Anterior cingulate cortex (tissue), 58 donors: ENCODE results near the gene FNDC10.

Experiments
- DNase-seq, 58 donors: peaks; one replicate each; lab custom pipeline; 2025; lab: John Stamatoyannopoulos, UW

FNDC10 gene

DNA sequence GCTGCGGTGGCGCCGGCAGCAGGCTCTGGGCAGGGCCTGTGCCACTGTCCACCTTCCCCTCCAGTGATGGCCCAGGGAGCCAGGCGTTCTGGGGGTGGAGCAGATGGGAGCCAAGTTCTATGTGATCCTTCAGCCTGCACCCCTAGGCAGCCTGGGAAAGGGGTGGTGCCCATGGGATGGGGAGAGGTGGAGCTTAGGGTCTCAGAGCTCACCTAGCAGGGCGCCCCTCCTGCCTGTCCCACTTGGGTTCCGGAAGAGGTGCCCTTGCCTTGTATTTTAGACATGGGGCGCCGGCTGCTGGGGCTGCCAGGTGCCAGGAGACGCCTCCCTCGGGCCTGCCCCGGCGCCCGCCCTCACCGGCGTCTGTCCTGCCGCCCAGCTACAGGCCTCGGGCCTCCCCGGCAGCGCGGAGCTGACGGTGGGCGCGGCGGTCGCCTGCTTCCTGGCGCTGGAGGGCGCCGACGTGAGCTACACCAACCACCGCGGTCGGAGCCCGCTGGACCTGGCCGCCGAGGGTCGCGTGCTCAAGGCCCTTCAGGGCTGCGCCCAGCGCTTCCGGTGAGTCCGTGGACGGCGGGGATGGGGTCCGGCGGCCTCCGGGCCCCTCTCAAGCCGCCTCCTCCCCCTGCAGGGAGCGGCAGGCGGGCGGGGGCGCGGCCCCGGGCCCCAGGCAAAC, 29.0 kb upstream of the FNDC10 start:
- no peak for DNase-seq

DNA sequence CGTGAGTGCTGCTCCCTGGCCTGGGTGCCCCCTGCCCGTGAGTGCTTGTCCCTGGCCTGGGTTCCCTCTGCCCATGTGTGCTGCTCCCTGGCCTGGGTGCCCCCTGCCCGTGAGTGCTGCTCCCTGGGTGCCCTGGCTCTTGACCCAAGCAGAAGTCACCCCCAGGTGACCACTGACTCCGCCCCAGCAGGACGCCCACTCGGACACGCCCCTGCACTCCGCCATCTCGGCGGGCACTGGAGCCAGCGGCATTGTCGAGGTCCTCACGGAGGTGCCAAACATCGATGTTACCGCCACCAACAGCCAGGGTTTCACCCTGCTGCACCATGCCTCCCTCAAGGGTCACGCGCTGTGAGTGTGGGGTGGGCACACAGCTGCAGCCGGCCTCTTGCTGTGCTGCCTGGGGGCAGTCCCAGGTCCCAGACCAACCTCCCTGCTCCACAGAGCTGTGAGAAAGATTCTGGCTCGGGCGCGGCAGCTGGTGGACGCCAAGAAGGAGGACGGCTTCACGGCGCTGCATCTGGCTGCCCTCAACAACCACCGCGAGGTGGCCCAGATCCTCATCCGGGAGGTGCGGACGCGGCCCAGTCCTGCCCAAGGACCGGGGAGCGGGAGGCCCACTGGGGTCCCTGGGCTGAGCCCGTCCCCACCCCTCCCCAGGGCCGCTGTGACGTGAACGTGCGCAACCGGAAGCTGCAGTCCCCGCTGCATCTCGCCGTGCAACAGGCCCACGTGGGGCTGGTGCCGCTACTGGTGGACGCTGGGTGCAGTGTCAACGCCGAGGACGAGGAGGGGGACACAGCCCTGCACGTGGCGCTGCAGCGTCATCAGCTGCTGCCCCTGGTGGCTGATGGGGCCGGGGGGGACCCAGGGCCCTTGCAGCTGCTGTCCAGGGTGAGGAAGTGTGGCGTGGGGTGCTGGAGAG, 28.2 kb upstream of the FNDC10 start:
- no peak for DNase-seq

GRCh38 chr1:1627261-1627828, 27.4 kb upstream of the FNDC10 start:
- no peak for DNase-seq

- no peak for DNase-seq
Measured at GRCh38 chr1:1626207-1627141, 26.5 kb upstream of the FNDC10 start.

GRCh38 chr1:1625824-1626206, 25.9 kb upstream of the FNDC10 start:
- no peak for DNase-seq

- DNase-seq: no peak
Measured at GRCh38 chr1:1625404-1625775, 25.5 kb upstream of the FNDC10 start.

DNA sequence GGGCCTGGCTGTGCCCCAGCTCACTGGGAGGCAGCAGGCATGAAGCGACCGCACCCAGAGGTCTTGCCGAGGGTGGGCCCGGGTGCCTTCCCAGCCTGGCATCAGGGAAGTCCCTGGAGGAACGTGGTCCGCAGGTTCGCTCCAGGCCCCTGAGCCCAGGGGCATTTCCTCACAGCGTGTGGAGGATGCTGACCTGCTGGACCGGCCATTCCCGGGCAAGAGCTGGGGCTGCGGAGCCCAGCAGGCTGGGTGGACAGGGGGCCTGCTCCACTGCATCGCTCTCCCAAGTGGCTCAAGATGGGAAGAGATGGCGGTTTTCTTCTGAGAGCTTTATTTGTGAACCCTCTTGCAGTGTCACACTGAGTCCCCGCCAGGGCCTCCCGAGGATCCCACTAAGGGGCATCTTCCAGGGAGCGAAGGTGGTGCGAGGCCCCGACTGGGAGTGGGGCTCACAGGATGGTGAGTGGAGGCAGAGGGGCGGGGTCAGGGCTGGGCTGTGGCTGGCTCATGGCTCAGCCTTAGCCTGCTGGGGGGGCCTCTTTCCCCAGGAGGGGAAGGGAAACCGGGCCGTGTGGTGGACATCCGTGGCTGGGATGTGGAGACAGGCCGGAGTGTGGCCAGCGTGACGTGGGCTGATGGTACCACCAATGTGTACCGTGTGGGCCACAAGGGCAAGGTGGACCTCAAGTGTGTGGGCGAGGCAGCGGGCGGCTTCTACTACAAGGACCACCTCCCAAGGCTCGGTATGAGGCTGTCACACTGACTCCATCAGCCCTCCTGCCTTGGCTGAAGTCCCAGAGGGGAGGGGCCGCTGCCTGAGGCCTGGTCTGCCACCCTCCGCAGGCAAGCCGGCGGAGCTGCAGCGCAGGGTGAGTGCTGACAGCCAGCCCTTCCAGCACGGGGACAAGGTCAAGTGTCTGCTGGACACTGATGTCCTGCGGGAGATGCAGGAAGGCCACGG, 24.8 kb upstream of the FNDC10 start:
- DNase-seq: no peak

DNA sequence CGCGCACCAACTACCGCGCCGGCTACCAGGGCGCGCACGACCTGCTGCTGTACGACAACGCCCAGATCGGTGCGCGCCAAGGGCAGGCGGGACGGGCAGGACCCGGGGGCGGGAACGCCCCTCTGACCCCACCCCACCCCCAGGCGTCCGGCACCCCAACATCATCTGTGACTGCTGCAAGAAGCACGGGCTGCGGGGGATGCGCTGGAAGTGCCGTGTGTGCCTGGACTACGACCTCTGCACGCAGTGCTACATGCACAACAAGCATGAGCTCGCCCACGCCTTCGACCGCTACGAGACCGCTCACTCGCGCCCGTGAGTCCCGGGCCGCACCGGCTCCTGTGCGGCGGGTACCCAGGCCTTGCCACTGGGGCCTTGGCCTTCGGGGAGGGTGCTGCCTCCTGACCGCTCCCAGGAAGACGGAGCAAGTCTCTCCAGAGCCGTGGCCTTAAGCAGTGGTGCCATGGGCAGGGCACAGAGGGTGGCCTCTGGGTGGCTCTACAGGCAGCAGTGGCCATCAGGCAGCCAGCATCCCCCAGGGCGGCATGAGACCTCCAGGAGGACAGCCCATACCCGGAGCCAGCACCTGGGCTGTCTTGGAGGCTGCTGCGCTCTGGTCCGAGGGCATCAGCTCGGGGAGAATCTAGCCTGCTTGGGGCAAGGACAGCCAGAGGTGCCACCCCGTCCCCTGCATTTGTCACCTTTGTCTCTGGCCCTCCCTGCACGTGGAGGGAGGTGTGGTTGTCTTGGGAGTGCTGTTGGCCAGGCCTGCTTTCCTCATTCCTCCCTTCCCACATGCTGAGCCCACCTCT, 23.9 kb upstream of the FNDC10 start:
- DNase-seq: no peak

DNA sequence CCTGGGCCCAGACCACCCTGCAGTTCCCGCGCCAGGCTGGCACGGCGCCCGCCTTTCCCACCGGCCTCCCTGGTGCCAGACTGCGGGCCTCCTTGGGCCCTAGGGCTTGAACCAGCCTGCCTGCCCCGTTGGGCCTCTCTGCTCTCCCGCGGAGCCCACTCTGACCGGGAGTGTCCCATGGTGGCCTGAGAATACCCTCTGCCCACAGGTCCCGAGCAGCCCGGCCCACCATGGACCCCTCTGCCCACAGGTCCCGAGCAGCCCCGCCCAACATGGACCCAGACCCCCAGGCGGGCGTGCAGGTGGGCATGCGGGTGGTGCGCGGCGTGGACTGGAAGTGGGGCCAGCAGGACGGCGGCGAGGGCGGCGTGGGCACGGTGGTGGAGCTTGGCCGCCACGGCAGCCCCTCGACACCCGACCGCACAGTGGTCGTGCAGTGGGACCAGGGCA, 23.3 kb upstream of the FNDC10 start:
- DNase-seq: no peak

- DNase-seq: no peak
Measured at GRCh38 chr1:1622788-1623094, 22.8 kb upstream of the FNDC10 start.

DNA sequence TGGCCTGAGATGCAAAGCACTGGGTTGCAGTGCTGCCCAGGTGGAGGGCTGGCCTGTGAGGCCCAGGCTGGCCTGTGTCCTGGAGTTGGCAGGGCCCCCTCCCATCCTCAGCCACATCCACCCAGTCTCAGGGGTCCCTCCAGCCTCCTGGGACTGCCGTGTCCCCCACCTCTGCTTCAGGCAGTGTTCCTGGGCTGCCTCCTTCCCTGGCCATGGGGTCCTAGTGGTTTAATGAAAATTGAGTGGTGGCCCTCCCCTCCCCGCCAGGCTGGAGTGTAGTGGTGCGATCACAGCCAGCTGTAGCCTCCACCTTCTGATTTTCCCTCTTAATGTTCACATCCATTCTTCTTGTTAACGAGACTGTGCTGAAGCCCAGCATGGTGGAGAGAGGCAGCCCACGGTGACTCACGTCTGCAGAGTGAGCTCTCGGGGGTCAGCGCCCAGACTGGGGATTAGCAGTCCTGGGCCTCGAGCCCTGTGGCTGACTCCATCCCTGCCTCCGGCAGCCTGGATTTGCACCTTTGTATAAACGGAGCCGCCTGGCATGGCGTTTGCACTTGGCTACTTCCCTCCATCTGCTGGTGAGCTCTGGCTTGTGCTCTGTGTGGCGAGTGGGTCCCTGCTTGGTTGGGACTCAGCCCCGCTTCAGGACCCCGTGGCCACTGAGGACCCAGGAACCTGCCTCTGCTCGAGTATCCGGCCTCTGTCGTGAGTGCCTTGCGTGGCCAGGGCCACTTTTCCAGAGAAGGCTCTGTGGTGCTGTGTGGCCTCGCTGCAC, 22.3 kb upstream of the FNDC10 start:
- no peak for DNase-seq

DNA sequence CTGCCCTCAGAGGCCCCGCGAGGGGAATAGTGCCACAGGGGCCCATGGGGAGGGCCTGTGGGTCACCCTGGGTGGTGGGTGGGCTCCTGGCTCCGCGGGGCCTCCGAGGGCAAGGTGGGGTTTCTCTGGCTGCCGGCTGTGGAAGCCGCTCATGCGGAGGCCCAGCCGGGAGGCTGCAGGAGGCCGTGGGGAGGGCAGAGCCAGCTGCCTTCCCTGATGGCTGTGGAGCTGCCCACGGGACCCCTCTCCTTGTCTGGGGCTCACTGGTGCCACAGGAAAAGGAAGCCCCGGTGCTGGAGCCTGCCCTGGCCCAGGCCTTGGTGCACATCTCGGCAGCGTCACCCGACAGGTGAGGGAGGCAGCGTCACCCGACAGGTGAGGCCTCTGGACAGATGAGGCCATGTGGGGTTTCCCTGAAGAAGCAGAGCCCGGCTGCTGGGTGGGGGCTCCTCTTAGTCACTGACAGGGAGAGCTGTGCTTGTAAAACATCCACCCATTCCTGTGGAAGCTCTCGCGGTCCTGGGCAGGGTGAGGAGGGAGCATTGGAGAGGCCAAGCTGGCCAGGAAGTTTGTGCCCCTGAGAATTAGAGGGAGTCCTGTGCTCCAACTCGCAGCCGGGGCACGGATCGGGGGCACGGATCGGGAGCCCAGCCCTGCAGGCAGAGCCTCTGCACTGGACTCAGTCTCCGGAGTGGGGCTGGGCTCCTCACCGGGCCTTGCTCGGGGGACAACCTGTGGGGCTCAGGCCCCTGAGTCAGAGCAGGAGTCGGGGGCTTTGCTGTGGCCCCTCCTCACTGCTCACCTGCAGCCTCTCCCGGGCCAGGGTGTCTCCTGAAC, 21.5 kb upstream of the FNDC10 start:
- DNase-seq: no peak

DNA sequence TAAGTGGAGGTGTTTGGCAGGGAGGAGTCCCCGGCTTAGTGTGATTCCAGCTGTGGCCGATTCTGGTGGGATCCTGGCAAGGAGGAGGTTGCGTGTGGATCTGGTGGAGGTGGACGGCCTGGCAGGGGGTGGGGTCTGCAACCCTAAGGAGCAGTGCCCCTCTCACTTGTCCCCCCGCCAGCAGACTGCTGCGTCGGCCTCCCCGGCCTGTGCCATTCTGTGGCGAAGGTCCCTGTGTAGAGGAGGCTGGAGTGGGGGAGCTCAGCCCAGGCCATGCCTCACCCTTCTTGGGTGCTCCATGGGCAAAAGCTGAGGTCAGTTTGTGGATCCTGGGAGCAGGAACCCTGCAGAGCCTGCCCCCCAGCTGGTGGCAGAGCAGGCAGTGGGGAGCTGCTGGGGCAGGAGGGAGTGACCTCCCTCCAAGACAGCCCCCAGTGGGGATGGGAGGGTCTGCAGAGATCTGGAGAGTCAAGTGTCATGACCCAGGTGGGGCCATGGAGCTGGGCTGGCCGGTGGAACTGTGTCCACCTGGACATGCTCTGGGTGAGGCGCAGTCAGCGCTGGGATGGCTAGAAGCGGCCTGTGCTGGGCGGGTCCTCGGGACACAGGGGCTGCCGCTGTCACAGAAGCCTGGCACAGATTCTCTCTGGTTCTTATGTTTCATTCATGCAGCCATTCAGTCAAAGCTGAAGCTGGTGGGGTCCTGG, 20.7 kb upstream of the FNDC10 start:
- DNase-seq: no peak

- DNase-seq: no peak
Measured at GRCh38 chr1:1619917-1620361, 20.0 kb upstream of the FNDC10 start.

- DNase-seq: no peak
Measured at GRCh38 chr1:1618396-1619068, 18.6 kb upstream of the FNDC10 start.

- DNase-seq: no peak
Measured at GRCh38 chr1:1617925-1618324, 18.0 kb upstream of the FNDC10 start.
